Thyroid gland (tissue), 4 donors: ENCODE measurements around the gene TSPAN7. TPM values are rescaled to one million over a fixed set of nuclear protein-coding genes. Genes with fewer than 3 reads are reported as not detected.
A peak's percentile ranks its signal among the peaks of the same experiment; 100 is the strongest.

Source experiments
- DNase-seq, 2 donors: peaks; one replicate each; pipeline ENCODE4 v3.0.0-alpha.2; 2019
- H3K27ac ChIP-seq, 3 donors: fragments of 200-600 bp; sonication (generic); 1 replicate in 2 of 3; 2 replicates in 1 of 3; pipeline ENCODE4 v1.5.1; 2016 to 2019; ENCODE audit warnings: mild to moderate bottlenecking in 1 of 3, moderate library complexity in 1 of 3
- H3K27me3 ChIP-seq: fragments of 200-600 bp; sonication (generic); one replicate; pipeline ENCODE4 v1.5.1; 2019
- H3K36me3 ChIP-seq, 2 donors: fragments of 200-600 bp; sonication (generic); one replicate each; pipeline ENCODE4 v1.5.1; 2016 to 2019
- H3K4me1 ChIP-seq, 2 donors: fragments of 200-600 bp; sonication (generic); one replicate each; pipeline ENCODE4 v1.5.1; 2017 to 2019
- H3K4me3 ChIP-seq, 3 donors: fragments of 200-600 bp; sonication (generic); replicated peaks in 1 of 3; 1 replicate in 2 of 3; 2 replicates in 1 of 3; pipeline ENCODE4 v1.5.1; 2016; ENCODE audit warnings: mild to moderate bottlenecking in 1 of 3
- H3K9me3 ChIP-seq: fragments of 200-600 bp; sonication (generic); one replicate; pipeline ENCODE4 v1.5.1; 2017
- POLR2A ChIP-seq, 2 donors: fragments of 450-650 bp; IDR thresholded peaks; one replicate each; pipeline ENCODE4 v1.6.1; 2017; ENCODE audit warnings: antibody characterized with exemption in 2 of 2, mild to moderate bottlenecking in 2 of 2, moderate library complexity in 1 of 2
- WGBS, 2 donors: methylation state at CpG; one replicate each; pipeline ENCODE4 v1.1.5; 2017; 5-methylcytosine and 5-hydroxymethylcytosine counted together
- intact Hi-C: fragments of 100-400 bp; cut with DNase I; formaldehyde crosslinking; loops from one replicate; pipeline ENCODE4 v1.15.1; 2023
- small RNA-seq: library from RNA; depleted of rRNA; stranded (forward); fragments of <200 nt; gene quantifications from one replicate; pipeline ENCODE3, GENCODE V24; 2016
- total RNA-seq, 4 donors: library from RNA; depleted of rRNA; stranded (reverse); fragments of >200 nt; gene quantifications; one replicate each; pipeline ENCODE4 v1.2.3, GENCODE V29; 2016
- TF ChIP-seq, protein P1 (sequence below), 6 experiments: fragments of 200-600 bp in 3 of 6; fragments of 450-650 bp in 3 of 6; sonication (generic) in 3 of 6; IDR thresholded peaks; one replicate each; pipeline ENCODE4 v1.5.1; 2016 to 2019; ENCODE audit warnings: antibody characterized with exemption in 6 of 6, mild to moderate bottlenecking in 2 of 6, inconsistent platforms in 1 of 6, moderate library complexity in 1 of 6

TSPAN7 gene
- total RNA-seq, 4 donors from 2014 or later = 38.1 to 66.2 (median 55.2) TPM

- intact Hi-C loops = no loop called here
- no peak for DNase-seq
- Histone ChIP-seq H3K27ac (no peak overlapping the region), H3K27me3 (no peaks in the 10 kb centered on the region), H3K36me3 (no peaks in the 10 kb centered on the region), H3K4me3 (no peak overlapping the region), H3K9me3 (no peaks in the 10 kb centered on the region), H3K4me1 (no peaks in the 10 kb centered on the region)
- 33% methylated on average over 1 of the region's 1 CpG for WGBS, 2 donors
- TF ChIP-seq, protein P1, sequence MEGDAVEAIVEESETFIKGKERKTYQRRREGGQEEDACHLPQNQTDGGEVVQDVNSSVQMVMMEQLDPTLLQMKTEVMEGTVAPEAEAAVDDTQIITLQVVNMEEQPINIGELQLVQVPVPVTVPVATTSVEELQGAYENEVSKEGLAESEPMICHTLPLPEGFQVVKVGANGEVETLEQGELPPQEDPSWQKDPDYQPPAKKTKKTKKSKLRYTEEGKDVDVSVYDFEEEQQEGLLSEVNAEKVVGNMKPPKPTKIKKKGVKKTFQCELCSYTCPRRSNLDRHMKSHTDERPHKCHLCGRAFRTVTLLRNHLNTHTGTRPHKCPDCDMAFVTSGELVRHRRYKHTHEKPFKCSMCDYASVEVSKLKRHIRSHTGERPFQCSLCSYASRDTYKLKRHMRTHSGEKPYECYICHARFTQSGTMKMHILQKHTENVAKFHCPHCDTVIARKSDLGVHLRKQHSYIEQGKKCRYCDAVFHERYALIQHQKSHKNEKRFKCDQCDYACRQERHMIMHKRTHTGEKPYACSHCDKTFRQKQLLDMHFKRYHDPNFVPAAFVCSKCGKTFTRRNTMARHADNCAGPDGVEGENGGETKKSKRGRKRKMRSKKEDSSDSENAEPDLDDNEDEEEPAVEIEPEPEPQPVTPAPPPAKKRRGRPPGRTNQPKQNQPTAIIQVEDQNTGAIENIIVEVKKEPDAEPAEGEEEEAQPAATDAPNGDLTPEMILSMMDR (IDR thresholded peaks at IDR 0.05) = peak in 3 of 6 experiments; percentile 32 to 39 (median 33)
- TF ChIP-seq POLR2A (IDR thresholded peaks at IDR 0.05) = no peak
Observed at GRCh38 chrX:38717871-38718270, 156.5 kb downstream of the TSPAN7 start.

DNA sequence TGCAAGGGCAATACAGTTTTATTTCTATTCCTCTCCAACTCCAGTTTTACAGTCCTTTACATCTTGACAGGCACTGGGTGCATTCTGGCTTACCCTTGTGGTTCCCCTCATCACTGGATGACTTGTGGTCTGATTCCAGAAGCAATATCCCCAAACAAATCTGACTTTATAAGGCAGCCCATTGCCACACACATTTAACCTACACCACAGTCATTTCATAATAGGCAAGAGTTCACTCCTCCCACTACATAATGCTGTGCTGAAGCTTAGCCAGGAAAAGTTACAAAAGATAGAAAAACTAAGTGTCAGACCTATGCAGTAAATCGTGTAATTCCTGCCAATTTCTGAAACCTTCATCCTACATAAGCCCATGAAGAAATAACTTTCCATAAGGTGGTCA, 157.0 kb downstream of the TSPAN7 start:
- H3K9me3 ChIP-seq = no peaks in the 10 kb centered on the region
- TF ChIP-seq POLR2A (IDR thresholded peaks at IDR 0.05) = no peak
- TF ChIP-seq, protein P1 (IDR thresholded peaks at IDR 0.05) = no peak
- no peak for DNase-seq
- H3K4me1 ChIP-seq = no peaks in the 10 kb centered on the region
- H3K36me3 ChIP-seq = no peaks in the 10 kb centered on the region
- intact Hi-C loops = no loop called here
- no peak overlapping the region for H3K4me3 ChIP-seq
- no peak overlapping the region for H3K27ac ChIP-seq
- WGBS, 2 donors = 86% methylated on average over 1 of the region's 1 CpG
- no peaks in the 10 kb centered on the region for H3K27me3 ChIP-seq

DNA sequence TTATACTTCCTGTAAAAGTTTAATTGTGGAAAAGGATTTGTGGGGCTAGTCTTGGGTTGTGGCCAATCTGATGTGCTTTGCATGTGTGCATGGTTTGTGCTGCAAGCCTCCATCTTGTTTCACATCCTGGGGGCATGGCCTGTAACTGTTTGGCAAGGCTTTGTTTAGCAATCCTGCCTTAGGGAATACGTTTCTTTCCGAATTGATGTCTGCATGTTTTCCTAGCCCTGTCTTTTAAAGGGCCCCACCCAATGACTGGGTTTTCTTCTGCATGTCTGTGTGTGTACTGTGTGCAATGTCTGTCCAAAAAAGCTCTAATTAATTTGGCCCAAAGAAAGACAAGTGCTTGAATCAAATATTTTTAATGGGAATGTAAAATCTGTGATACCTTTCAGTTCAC, 165.3 kb downstream of the TSPAN7 start:
- no peak overlapping the region for H3K4me3 ChIP-seq
- H3K27me3 ChIP-seq = no peaks in the 10 kb centered on the region
- 60 to 71% methylated on average over 2 of the region's 2 CpGs for WGBS, 2 donors
- no peak overlapping the region for H3K27ac ChIP-seq
- no peaks in the 10 kb centered on the region for H3K4me1 ChIP-seq
- DNase-seq = no peak
- H3K9me3 ChIP-seq = no peaks in the 10 kb centered on the region
- intact Hi-C loops = no loop called here
- no peak for TF ChIP-seq POLR2A (IDR thresholded peaks at IDR 0.05)
- TF ChIP-seq, protein P1 (IDR thresholded peaks at IDR 0.05) = no peak
- H3K36me3 ChIP-seq = no peaks in the 10 kb centered on the region

GRCh38 chrX:38727668-38728067, 166.3 kb downstream of the TSPAN7 start:
- no peaks in the 10 kb centered on the region for H3K9me3 ChIP-seq
- no peak for DNase-seq
- no peaks in the 10 kb centered on the region for H3K4me1 ChIP-seq
- TF ChIP-seq, protein P1 (IDR thresholded peaks at IDR 0.05) = no peak
- no peak for TF ChIP-seq POLR2A (IDR thresholded peaks at IDR 0.05)
- no peak overlapping the region for H3K27ac ChIP-seq
- H3K27me3 ChIP-seq = no peaks in the 10 kb centered on the region
- WGBS, 2 donors = 86 to 94% methylated on average over 3 of the region's 3 CpGs
- H3K36me3 ChIP-seq = no peaks in the 10 kb centered on the region
- intact Hi-C loops = no loop called here
- no peak overlapping the region for H3K4me3 ChIP-seq

GRCh38 chrX:38732866-38733265, 171.5 kb downstream of the TSPAN7 start:
- no peaks in the 10 kb centered on the region for H3K27me3 ChIP-seq
- no peak for DNase-seq
- WGBS, 2 donors = 86 to 100% methylated on average over 1 of the region's 1 CpG
- no peak overlapping the region for H3K27ac ChIP-seq
- no peaks in the 10 kb centered on the region for H3K4me1 ChIP-seq
- TF ChIP-seq POLR2A (IDR thresholded peaks at IDR 0.05) = no peak
- TF ChIP-seq, protein P1 (IDR thresholded peaks at IDR 0.05) = no peak
- H3K4me3 ChIP-seq = no peak overlapping the region
- H3K36me3 ChIP-seq = no peaks in the 10 kb centered on the region
- intact Hi-C loops = no loop called here
- H3K9me3 ChIP-seq = no peaks in the 10 kb centered on the region

Small RNAs within 50 kb of the gene (small RNA-seq; reads per million reads assigned to genes)
- gene RNU7-7P = not detected

Other genes starting within 250 kb of the TSPAN7 start
- 10 to 100 TPM; 22.6 to 51.2 (median 35.4) TPM for gene RPGR, start 234.0 kb upstream of the TSPAN7 start, total RNA-seq
- gene OTC, start 208.9 kb upstream of the TSPAN7 start, total RNA-seq = 1 to 10 TPM in 1 of 4 donors, under 1 TPM in 1, not detected in 2; 0.33 to 1.2 TPM
- gene MID1IP1, start 239.9 kb downstream of the TSPAN7 start, total RNA-seq = 10 to 100 TPM; 19.3 to 36.8 (median 24.9) TPM